ENCODE measurements around the gene HEMGN.

DNA sequence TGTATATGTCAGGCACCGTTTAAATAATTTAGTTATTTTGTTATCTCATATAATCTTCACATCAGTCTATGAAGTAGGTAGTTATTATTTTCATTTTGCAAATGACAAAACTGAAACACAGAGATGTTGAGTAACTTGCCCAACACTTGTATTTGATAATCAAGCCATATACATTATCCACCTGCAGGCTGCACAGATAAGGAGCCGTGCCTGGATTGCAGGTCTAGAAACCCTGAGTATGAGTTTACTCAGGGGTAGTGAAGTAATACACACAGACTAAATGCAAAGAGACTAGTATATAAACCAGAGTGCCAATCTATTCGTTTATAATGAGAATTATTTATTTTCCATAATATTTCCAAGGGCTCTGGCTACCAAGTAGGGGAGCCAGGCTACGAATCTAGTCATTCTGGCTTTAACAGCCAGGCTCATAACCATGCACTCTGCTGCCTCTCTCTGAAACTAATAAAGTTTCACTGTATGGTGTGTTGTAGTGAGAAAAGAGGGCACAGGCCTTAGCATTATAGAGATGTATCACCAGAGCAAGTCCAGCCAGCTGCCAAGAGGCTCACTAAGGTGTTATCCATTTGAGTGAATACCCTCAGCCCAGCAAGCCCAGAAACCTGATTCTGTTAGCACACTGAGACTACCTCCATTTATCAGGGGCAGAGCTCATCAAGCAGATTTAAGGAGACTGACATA, 4.5 kb downstream of the HEMGN start:
- TF ChIP-seq CTCF (IDR thresholded peaks at IDR 0.05) (no peak), POLR2A (IDR thresholded peaks at IDR 0.05) (no peak), EP300 (IDR thresholded peaks at IDR 0.05) (no peak)

All from tibial nerve (tissue), 4 donors.